GM11168 (cell line): ENCODE results near the gene LRIG2.
"Not testable (repeated sequence)": the region's sequence is repeated elsewhere in the genome, so short reads cannot be mapped to it uniquely, and the experiment has no call there.

ENCODE experiments used
- in situ Hi-C: fragments of 300-500 bp; cut with MboI; formaldehyde crosslinking; loops from one replicate; pipeline ENCODE4 v1.12.0; 2022; ENCODE audit warnings: low sequenced_read_pairs; ENCODE audit not compliant: unreplicated experiment

Gene LRIG2

DNA sequence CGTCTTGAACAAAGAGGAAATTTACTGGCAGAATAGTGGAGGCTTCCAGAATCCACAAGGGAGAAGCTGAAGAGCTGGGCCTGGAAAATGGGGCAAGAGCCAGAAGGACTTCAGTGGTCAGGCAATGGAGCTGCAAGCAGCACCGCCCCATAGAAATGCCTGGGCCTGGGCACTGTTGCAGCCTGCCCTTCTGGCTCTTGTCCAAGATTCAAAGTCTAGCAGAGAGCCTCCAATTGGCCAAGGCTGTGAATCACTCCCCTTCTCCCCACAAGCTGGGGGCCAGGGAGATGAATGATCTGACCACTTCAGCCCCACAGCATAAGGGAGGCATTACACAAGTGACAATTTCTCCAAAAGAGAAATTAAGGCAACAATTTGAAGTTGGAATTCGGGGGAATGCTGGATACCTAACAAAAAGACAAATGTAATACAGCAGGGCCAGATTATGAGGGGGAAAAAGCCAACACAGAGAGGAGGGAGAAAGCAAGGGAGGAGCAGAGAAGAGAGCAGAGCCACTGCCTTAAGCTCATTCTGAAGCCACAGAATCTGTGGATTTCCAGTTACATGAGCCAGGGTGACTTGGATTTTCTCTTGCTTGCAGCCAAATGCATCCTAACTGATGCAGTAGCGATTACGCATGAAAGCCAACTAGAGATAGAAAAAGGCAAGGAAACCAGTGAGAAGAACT lies 80.3 kb downstream of the LRIG2 start:
- in situ Hi-C loops: no loop called here

DNA sequence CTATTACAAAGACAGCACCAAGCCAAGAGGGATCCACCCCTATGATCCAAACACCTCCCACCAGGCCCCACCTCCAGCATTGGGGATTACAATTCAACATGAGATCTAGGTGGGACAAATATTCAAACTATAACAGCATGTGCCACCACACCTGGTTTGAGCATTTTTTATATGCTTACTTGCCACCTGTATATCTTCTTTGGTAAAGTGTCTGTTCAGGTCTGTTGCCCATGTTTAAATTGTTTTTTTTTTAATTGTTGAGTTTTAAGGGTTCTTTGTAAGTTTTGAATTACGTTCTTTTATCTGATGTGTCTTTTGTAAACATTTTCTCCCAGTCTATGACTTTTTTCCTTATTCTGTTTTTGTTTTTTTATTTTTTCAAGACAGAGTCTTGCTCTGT lies 83.4 kb downstream of the LRIG2 start:
- in situ Hi-C loops: no loop called here

- in situ Hi-C loops: not testable (repeated sequence)
Observed at GRCh38 chr1:113158743-113159142, 85.7 kb downstream of the LRIG2 start.

DNA sequence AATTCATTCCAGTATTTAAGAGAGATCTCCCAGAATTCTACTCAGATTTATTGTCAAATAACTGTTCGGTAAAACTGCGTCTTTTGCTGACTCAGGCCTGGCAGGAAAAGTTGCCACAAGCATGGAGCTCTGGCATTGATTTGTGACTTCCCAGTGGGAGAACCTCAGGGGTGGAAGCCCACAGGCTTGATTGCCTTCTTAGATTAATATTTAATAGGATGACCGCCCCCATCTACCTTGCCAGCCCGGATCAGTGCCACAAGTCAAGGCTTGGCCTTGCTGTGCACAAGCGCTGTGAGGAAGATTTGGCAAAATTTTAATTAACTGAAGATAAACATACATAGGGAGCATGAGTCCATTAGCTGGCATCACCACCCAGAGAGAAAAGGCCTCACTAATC lies 93.5 kb downstream of the LRIG2 start:
- in situ Hi-C loops: no loop called here

- in situ Hi-C loops: no loop called here
Observed at GRCh38 chr1:113168946-113169345, 95.9 kb downstream of the LRIG2 start.

DNA sequence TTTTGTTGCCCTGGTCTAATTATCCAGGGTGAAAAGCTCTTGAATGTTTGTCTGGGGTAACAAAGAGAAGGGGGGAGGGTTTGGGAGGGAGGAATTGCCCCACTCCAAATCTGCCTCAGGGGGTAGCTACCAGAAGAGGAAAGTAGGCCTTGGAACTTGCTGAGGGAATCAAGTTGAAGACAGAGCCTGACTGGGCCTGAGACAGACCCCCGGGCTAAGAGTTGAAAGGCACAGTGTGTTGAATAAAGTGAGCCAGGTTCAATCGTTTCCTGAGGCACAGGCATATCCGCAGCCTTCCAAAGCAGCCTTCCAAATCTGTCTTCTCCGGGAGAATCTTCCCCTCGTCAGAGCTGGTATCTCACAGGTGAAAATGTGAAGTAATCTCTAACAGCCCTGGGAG lies 96.6 kb downstream of the LRIG2 start:
- in situ Hi-C loops: no loop called here

DNA sequence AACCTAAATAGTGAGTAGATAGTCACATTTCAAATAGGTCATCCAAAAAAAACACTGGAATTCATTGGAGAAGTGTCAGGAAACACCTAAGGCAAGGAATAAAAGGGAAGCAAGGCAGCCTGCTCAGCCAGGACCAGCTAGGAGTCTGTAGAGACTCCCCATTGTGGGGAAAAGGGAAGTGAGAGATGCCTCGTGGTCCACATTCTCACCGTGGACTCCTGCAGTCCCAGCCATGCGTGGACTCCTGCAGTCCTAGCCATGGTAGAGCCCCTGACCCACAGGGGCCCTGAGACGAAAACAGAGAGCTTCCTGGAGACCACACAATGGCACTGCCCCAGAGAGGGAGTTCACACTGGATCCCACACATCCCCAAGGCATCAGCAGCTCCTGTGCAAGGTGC lies 97.5 kb downstream of the LRIG2 start:
- in situ Hi-C loops: no loop called here

GRCh38 chr1:113178106-113178505 lies 105.1 kb downstream of the LRIG2 start:
- in situ Hi-C loops: no loop called here

DNA sequence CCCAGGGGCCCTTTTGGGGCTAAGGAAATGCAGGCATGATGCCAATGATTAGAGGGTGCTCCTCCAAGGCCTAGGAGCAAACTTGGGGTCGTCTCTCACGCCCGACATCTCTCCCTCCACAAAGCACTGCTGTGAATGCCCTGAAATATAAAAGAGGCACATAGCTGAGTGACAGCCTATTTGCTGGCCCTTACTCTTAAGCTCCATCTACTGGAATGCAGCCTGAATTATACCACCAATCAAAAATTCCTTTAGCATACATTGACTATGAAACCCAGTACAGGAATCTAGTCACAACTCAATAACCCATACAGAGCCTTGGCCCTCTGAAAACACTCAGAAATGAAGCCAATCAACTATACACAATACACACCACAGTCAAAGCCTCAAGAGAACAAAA lies 105.5 kb downstream of the LRIG2 start:
- in situ Hi-C loops: no loop called here
